Parathyroid adenoma (tissue), 2 donors: Measurements from ENCODE around the gene FREM3.
"Not testable (repeated sequence)": the region's sequence is repeated elsewhere in the genome, so short reads cannot be mapped to it uniquely, and the experiment has no call there.

Experiments
- H2AFZ ChIP-seq: fragments of 300-600 bp; sonication (generic); one replicate; pipeline ENCODE4 v1.7.0; 2017; ENCODE audit warnings: antibody characterized with exemption, mild to moderate bottlenecking
- H3K27ac ChIP-seq: fragments of 300-600 bp; sonication (generic); one replicate; pipeline ENCODE4 v1.7.0; 2017
- H3K27me3 ChIP-seq: fragments of 300-600 bp; sonication (generic); one replicate; pipeline ENCODE4 v1.7.0; 2017; ENCODE audit warnings: low read length; ENCODE audit not compliant: control insufficient read depth, insufficient read depth
- H3K36me3 ChIP-seq: fragments of 300-600 bp; sonication (generic); one replicate; pipeline ENCODE4 v1.7.0; 2017; ENCODE audit warnings: low read length; ENCODE audit not compliant: control insufficient read depth, insufficient read depth
- H3K4me1 ChIP-seq: fragments of 300-600 bp; sonication (generic); one replicate; pipeline ENCODE4 v1.7.0; 2017; ENCODE audit warnings: control low read depth
- H3K4me2 ChIP-seq: fragments of 300-600 bp; sonication (generic); one replicate; pipeline ENCODE4 v1.7.0; 2017; ENCODE audit warnings: low read length
- H3K4me3 ChIP-seq: fragments of 300-600 bp; sonication (generic); one replicate; pipeline ENCODE4 v1.7.0; 2017; ENCODE audit warnings: low read depth, low read length
- H3K79me2 ChIP-seq: fragments of 300-600 bp; sonication (generic); one replicate; pipeline ENCODE4 v1.7.0; 2017; ENCODE audit warnings: control low read depth
- H3K9ac ChIP-seq: fragments of 300-600 bp; sonication (generic); one replicate; pipeline ENCODE4 v1.7.0; 2017; ENCODE audit warnings: mild to moderate bottlenecking
- H3K9me3 ChIP-seq: fragments of 300-600 bp; sonication (generic); one replicate; pipeline ENCODE4 v1.7.0; 2017; ENCODE audit warnings: low read length; ENCODE audit not compliant: control insufficient read depth
- CTCF ChIP-seq: fragments of 300-600 bp; sonication (generic); IDR thresholded peaks from one replicate; pipeline ENCODE4 v1.7.0; 2017; ENCODE audit warnings: antibody characterized with exemption, mild to moderate bottlenecking
- donor health status: primary hyperparathyroidism.

The FREM3 gene

GRCh38 chr4:143549928-143550327 lies 150.5 kb downstream of the FREM3 start:
- H3K27me3 ChIP-seq: no peaks in the 10 kb centered on the region
- no peaks in the 10 kb centered on the region for H3K9me3 ChIP-seq
- H2AFZ ChIP-seq: no peak overlapping the region
- H3K27ac ChIP-seq: no peak overlapping the region
- TF ChIP-seq CTCF: no peak
- no peak overlapping the region for H3K9ac ChIP-seq
- no peaks in the 10 kb centered on the region for H3K79me2 ChIP-seq
- H3K36me3 ChIP-seq: no peaks in the 10 kb centered on the region
- H3K4me3 ChIP-seq: no peak overlapping the region
- no peak overlapping the region for H3K4me2 ChIP-seq
- H3K4me1 ChIP-seq: no peaks in the 10 kb centered on the region

DNA sequence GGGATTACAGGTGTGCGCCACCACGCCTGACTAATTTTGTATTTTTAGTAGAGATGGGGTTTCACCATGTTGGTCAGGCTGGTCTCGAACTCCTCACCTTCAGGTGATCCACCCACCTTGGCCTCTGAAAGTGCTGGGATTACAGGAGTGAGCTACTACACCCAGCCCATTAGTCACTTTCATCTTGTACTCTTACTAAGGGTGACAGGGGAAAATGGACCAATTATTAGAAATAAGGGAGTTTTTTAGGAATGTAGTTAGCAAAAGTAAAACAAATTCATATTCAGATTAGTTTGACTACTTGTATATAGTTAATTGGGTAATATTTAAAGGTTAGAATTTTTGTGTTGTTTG lies 160.8 kb downstream of the FREM3 start:
- no peak overlapping the region for H3K9ac ChIP-seq
- peaks cover 2% of the 10 kb centered on the region for H3K79me2 ChIP-seq
- no peaks in the 10 kb centered on the region for H3K27me3 ChIP-seq
- no peaks in the 10 kb centered on the region for H3K36me3 ChIP-seq
- H3K4me2 ChIP-seq: no peak overlapping the region
- H2AFZ ChIP-seq: no peak overlapping the region
- no peaks in the 10 kb centered on the region for H3K9me3 ChIP-seq
- TF ChIP-seq CTCF: no peak
- no peak overlapping the region for H3K4me3 ChIP-seq
- no peak overlapping the region for H3K27ac ChIP-seq
- no peaks in the 10 kb centered on the region for H3K4me1 ChIP-seq

GRCh38 chr4:143538979-143539669 lies 161.4 kb downstream of the FREM3 start:
- no peaks in the 10 kb centered on the region for H3K27me3 ChIP-seq
- H3K27ac ChIP-seq: no peak overlapping the region
- peaks cover 2% of the 10 kb centered on the region for H3K79me2 ChIP-seq
- H3K36me3 ChIP-seq: no peaks in the 10 kb centered on the region
- TF ChIP-seq CTCF: no peak
- H3K4me2 ChIP-seq: no peak overlapping the region
- no peak overlapping the region for H2AFZ ChIP-seq
- H3K9ac ChIP-seq: no peak overlapping the region
- H3K9me3 ChIP-seq: no peaks in the 10 kb centered on the region
- H3K4me3 ChIP-seq: no peak overlapping the region
- H3K4me1 ChIP-seq: no peaks in the 10 kb centered on the region

- H3K9ac ChIP-seq: no peak overlapping the region
- H3K27me3 ChIP-seq: no peaks in the 10 kb centered on the region
- no peaks in the 10 kb centered on the region for H3K9me3 ChIP-seq
- no peak overlapping the region for H2AFZ ChIP-seq
- H3K4me3 ChIP-seq: no peak overlapping the region
- peaks cover 2% of the 10 kb centered on the region for H3K79me2 ChIP-seq
- no peaks in the 10 kb centered on the region for H3K4me1 ChIP-seq
- H3K27ac ChIP-seq: no peak overlapping the region
- no peak for TF ChIP-seq CTCF
- H3K4me2 ChIP-seq: no peak overlapping the region
- no peaks in the 10 kb centered on the region for H3K36me3 ChIP-seq
Measured at GRCh38 chr4:143531788-143532491, 168.5 kb downstream of the FREM3 start.

GRCh38 chr4:143531380-143531779 lies 169.1 kb downstream of the FREM3 start:
- no peaks in the 10 kb centered on the region for H3K4me1 ChIP-seq
- no peaks in the 10 kb centered on the region for H3K9me3 ChIP-seq
- H3K79me2 ChIP-seq: peaks cover 2% of the 10 kb centered on the region
- H3K9ac ChIP-seq: no peak overlapping the region
- no peak overlapping the region for H3K4me2 ChIP-seq
- no peaks in the 10 kb centered on the region for H3K27me3 ChIP-seq
- no peak overlapping the region for H2AFZ ChIP-seq
- H3K4me3 ChIP-seq: no peak overlapping the region
- no peaks in the 10 kb centered on the region for H3K36me3 ChIP-seq
- H3K27ac ChIP-seq: no peak overlapping the region
- TF ChIP-seq CTCF: no peak

DNA sequence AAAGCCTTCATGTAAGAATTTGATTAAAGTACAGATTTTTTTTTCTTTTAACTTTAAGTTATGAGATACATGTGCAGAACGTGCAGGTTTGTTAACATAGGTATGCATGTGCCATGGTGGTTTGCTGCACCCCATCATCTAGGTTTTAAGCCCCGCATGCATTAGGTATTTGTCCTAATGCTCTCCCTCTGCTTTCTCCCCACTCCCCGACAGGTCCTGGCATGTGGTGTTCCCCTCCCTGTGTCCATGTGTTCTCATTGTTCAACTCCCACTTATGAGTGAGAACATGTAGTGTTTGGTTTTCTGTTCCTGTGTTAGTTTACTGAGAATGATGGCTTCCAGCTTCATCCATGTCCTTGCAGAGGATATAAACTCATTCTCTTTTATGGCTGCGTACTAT lies 172.4 kb downstream of the FREM3 start:
- not testable (repeated sequence) for H3K4me1 ChIP-seq, H3K9ac ChIP-seq, H3K27ac ChIP-seq, H3K4me3 ChIP-seq, H2AFZ ChIP-seq, H3K36me3 ChIP-seq, H3K9me3 ChIP-seq, H3K79me2 ChIP-seq, H3K4me2 ChIP-seq, H3K27me3 ChIP-seq
